Measurements from ENCODE around the gene SMIM15. TPM values are rescaled to one million over a fixed set of nuclear protein-coding genes. Genes with fewer than 3 reads are reported as not detected.

SMIM15 gene
- total and polyA plus RNA-seq, 10 of the 15 experiments (the other 5 are each of a cell fraction or from before 2014, with no cell fraction given), result 13.8 to 83.3 (median 53.9) TPM

DNA sequence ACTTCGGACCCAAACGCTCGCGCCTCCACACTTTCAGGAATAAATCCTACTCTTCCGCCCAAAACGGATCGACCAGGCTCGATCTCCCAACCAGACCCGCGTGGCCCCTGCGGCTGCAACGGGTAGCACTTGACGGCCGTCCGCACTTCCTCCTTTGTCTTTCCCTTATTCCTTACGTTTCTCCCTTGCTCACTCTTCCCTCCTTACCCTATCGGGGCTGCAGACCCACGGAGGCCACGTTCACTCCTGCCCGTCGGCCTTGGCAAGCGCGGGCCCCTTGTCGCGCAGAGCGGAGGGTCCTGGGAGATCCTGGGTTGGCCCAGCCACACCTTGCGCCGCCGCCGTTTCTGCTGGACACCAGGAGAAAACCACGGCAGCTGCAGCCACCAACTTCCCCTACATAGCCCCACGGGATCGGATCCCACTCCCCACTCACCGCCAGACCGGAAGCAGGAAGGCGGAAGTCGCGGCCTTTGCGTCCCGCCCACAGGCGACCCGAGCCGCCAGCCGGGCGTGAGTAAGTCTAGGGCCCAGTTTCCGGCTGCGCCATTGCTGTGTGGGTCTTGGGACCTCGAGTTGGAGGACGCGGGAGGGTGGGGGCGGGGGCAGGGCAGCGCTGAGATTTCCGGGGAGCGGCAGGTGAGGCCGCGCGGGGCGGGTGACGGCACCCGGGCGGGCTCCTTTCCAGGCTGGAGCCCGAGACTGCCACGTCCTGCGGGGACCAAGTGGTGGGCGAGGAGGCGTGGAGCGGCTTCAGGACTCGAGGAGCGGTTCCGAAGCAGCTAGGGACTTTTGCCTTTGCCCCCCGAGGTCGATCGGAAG lies at the start of gene SMIM15 (continued):
- peak; percentile 68; the same call in 1 of the 2 replicates for TF ChIP-seq SMAD5 (IDR thresholded peaks at IDR 0.05; ENCODE audit: low read depth)
- TF ChIP-seq, protein P1, sequence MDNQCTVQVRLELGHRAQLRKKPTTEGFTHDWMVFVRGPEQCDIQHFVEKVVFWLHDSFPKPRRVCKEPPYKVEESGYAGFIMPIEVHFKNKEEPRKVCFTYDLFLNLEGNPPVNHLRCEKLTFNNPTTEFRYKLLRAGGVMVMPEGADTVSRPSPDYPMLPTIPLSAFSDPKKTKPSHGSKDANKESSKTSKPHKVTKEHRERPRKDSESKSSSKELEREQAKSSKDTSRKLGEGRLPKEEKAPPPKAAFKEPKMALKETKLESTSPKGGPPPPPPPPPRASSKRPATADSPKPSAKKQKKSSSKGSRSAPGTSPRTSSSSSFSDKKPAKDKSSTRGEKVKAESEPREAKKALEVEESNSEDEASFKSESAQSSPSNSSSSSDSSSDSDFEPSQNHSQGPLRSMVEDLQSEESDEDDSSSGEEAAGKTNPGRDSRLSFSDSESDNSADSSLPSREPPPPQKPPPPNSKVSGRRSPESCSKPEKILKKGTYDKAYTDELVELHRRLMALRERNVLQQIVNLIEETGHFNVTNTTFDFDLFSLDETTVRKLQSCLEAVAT (IDR thresholded peaks at IDR 0.05), result peak; percentile 7
- peak; percentile 83 for TF ChIP-seq EED (IDR thresholded peaks at IDR 0.05; ENCODE audit: low read depth)
- TF ChIP-seq GABPA (IDR thresholded peaks at IDR 0.05; ENCODE audit: low read depth), result peak; percentile 92
- peak; percentile 52; the same call in 1 of the 2 replicates for TF ChIP-seq DPF2 (IDR thresholded peaks at IDR 0.05)
- 0 out of 2 replicates have a peak, but pooled peaks have one; percentile 70 for TF ChIP-seq CREB1 (IDR thresholded peaks at IDR 0.05; ENCODE audit: low read depth)
- TF ChIP-seq NBN (IDR thresholded peaks at IDR 0.05), result peak; percentile 66; the same call in 1 of the 2 replicates
- TF ChIP-seq SMARCA5 (IDR thresholded peaks at IDR 0.05), result peak; percentile 29; the same call in 1 of the 2 replicates
- peak; percentile 99 for TF ChIP-seq POLR2A (IDR thresholded peaks at IDR 0.05; ENCODE audit: low read depth, low read length)
- TF ChIP-seq, protein P2, sequence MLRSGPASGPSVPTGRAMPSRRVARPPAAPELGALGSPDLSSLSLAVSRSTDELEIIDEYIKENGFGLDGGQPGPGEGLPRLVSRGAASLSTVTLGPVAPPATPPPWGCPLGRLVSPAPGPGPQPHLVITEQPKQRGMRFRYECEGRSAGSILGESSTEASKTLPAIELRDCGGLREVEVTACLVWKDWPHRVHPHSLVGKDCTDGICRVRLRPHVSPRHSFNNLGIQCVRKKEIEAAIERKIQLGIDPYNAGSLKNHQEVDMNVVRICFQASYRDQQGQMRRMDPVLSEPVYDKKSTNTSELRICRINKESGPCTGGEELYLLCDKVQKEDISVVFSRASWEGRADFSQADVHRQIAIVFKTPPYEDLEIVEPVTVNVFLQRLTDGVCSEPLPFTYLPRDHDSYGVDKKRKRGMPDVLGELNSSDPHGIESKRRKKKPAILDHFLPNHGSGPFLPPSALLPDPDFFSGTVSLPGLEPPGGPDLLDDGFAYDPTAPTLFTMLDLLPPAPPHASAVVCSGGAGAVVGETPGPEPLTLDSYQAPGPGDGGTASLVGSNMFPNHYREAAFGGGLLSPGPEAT (IDR thresholded peaks at IDR 0.05; ENCODE audit: low read depth), result peak; percentile 61; the same call in 1 of the 2 replicates
- TF ChIP-seq TAF1 (IDR thresholded peaks at IDR 0.05; ENCODE audit: borderline replicate concordance, low read depth, low read length), result peak; percentile 89
- peak; percentile 72; the same call in 1 of the 2 replicates for TF ChIP-seq TCF12 (IDR thresholded peaks at IDR 0.05; ENCODE audit: low read depth, low read length)
- TF ChIP-seq BCL11A (IDR thresholded peaks at IDR 0.05; ENCODE audit: low read depth, low read length), result no peak
- peak; percentile 96 for TF ChIP-seq GATAD2B (conservative IDR thresholded peaks at IDR 0.05; ENCODE audit: low read depth)
- TF ChIP-seq, protein P3, sequence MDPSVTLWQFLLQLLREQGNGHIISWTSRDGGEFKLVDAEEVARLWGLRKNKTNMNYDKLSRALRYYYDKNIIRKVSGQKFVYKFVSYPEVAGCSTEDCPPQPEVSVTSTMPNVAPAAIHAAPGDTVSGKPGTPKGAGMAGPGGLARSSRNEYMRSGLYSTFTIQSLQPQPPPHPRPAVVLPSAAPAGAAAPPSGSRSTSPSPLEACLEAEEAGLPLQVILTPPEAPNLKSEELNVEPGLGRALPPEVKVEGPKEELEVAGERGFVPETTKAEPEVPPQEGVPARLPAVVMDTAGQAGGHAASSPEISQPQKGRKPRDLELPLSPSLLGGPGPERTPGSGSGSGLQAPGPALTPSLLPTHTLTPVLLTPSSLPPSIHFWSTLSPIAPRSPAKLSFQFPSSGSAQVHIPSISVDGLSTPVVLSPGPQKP (IDR thresholded peaks at IDR 0.05; ENCODE audit: low read depth, low read length), result peak; percentile 88
- TF ChIP-seq, protein P4, sequence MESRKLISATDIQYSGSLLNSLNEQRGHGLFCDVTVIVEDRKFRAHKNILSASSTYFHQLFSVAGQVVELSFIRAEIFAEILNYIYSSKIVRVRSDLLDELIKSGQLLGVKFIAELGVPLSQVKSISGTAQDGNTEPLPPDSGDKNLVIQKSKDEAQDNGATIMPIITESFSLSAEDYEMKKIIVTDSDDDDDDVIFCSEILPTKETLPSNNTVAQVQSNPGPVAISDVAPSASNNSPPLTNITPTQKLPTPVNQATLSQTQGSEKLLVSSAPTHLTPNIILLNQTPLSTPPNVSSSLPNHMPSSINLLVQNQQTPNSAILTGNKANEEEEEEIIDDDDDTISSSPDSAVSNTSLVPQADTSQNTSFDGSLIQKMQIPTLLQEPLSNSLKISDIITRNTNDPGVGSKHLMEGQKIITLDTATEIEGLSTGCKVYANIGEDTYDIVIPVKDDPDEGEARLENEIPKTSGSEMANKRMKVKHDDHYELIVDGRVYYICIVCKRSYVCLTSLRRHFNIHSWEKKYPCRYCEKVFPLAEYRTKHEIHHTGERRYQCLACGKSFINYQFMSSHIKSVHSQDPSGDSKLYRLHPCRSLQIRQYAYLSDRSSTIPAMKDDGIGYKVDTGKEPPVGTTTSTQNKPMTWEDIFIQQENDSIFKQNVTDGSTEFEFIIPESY (IDR thresholded peaks at IDR 0.05), result no peak

Data from GM12878 (cell line).